ENCODE measurements around the gene CHSY1. TPM values are rescaled to one million over a fixed set of nuclear protein-coding genes. Genes with fewer than 3 reads are reported as not detected.

The CHSY1 gene
- total and polyA plus RNA-seq, 8 donors, result 4.7 to 57.1 (median 22.1) TPM

DNA sequence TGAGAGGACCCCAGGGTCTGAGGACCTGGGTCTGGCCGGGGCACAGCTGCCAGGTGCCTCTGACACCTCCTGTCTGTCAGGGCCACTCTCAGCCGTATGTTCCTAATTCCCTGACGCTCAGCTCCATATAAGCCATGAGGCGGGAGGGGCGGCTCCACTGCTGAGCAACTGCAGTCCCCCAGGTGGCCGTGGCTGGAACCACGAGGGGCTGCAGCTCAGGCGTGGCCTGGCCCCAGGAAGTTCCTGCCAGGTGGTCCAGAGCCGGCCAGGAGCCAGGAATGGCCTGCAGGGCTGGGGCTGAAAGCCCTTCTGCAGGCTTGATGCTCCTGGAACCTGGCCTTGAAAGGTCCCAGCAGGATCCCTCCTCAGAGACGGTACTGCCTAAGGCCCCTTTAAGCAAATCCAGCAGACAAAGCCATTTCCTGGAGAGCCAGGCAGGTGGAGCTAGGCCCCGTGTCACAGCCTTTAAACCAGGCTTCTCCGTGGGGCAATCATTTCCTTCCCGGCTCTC is 118.0 kb downstream of the CHSY1 start:
- Histone ChIP-seq H3K4me3 (no peak overlapping the region), H3K27me3 (no peaks in the 10 kb centered on the region), H3K36me3 (no peaks in the 10 kb centered on the region), H3K9me3 (peaks cover 0 to 5% (median 0%) of the 10 kb centered on the region in 4 donors), H3K4me1 (peaks cover 0 to 13% (median 2%) of the 10 kb centered on the region in 4 donors), H3K27ac (no peak overlapping the region)
- intact Hi-C loops (cut with DNase I; ENCODE audit: low total_unique reads), result no loop called here
- TF ChIP-seq POLR2AphosphoS5 (IDR thresholded peaks at IDR 0.05) (no peak), POLR2A (IDR thresholded peaks at IDR 0.05) (no peak)
- 73 to 87% (median 82%) methylated on average over 10 to 13 of the region's 13 CpGs for WGBS, 5 donors
- DNase-seq, result no peak

DNA sequence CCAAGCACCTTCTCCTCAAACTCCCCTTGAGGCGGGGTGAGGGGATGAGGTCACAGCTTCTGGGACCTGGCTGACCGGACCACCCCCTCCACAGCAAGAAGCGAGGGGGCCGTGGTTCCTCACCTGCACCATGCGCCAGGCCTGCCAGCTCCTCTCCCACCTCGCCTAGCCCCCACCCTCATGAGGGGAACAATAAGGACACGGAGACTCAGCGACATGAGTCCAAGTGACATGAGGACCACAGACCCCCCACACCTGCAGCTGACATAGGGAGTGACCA is 118.7 kb downstream of the CHSY1 start:
- no peak overlapping the region for H3K4me3 ChIP-seq
- H3K36me3 ChIP-seq, result no peaks in the 10 kb centered on the region
- H3K9me3 ChIP-seq, result peaks cover 0 to 5% (median 0%) of the 10 kb centered on the region in 4 donors
- no peaks in the 10 kb centered on the region for H3K27me3 ChIP-seq
- 96 to 100% (median 98%) methylated on average over 5 to 8 of the region's 8 CpGs for WGBS, 5 donors
- no peak for DNase-seq
- no peak overlapping the region for H3K27ac ChIP-seq
- H3K4me1 ChIP-seq, result peaks cover under 1 to 15% (median 4%) of the 10 kb centered on the region in 4 donors
- intact Hi-C loops (cut with DNase I; ENCODE audit: low total_unique reads), result no loop called here
- no peak for TF ChIP-seq EP300 (IDR thresholded peaks at IDR 0.05)
- no peak for TF ChIP-seq POLR2A (IDR thresholded peaks at IDR 0.05)
- TF ChIP-seq, protein P1, sequence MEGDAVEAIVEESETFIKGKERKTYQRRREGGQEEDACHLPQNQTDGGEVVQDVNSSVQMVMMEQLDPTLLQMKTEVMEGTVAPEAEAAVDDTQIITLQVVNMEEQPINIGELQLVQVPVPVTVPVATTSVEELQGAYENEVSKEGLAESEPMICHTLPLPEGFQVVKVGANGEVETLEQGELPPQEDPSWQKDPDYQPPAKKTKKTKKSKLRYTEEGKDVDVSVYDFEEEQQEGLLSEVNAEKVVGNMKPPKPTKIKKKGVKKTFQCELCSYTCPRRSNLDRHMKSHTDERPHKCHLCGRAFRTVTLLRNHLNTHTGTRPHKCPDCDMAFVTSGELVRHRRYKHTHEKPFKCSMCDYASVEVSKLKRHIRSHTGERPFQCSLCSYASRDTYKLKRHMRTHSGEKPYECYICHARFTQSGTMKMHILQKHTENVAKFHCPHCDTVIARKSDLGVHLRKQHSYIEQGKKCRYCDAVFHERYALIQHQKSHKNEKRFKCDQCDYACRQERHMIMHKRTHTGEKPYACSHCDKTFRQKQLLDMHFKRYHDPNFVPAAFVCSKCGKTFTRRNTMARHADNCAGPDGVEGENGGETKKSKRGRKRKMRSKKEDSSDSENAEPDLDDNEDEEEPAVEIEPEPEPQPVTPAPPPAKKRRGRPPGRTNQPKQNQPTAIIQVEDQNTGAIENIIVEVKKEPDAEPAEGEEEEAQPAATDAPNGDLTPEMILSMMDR (IDR thresholded peaks at IDR 0.05), result no peak
- TF ChIP-seq POLR2AphosphoS5 (IDR thresholded peaks at IDR 0.05), result no peak

DNA sequence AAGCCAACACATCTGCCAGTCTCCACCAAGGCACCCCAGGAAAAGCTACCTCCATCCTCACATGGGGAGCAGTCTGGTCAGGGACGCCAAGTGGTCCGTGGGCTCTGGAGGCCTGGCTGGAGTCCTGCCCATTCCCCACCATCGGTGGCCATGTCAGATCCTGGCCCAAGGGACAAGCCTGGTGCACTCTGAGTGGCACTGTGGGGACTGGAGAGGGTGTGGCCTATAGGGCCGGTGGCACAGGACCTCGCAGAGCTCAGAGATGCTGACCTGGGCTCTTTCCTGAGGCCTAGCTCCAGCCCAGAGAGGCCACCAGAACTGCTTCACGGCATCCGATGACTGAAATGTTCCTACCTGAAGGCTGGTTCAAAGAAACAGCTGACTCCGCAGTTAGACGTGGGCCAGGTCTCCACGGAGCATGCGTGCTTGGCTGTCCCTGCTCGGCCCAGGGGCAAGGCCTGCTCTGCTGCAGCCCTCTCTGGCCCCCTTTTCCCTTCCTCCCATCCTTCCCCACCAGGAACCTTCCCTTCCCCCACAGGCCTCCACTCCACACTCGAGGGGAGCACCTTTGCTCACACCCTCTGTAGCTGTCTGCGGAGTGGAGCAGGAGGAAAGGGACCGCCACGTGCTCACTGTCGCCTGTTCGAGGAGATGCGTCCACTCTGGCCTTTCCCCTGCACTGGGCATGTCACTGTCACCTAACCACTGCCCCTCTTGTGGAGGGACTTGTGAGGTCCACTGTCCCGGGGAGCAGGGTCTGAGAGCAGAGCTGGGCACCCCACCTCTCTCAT is 119.3 kb downstream of the CHSY1 start:
- Histone ChIP-seq H3K9me3 (peaks cover 0 to 5% (median 0%) of the 10 kb centered on the region in 4 donors), H3K36me3 (no peaks in the 10 kb centered on the region), H3K4me1 (peaks cover 6 to 15% (median 8%) of the 10 kb centered on the region in 4 donors), H3K4me3 (no peak overlapping the region), H3K27ac (no peak overlapping the region), H3K27me3 (no peaks in the 10 kb centered on the region)
- TF ChIP-seq, protein P1 (IDR thresholded peaks at IDR 0.05), result no peak
- no peak for TF ChIP-seq EP300 (IDR thresholded peaks at IDR 0.05)
- no peak for TF ChIP-seq POLR2AphosphoS5 (IDR thresholded peaks at IDR 0.05)
- TF ChIP-seq POLR2A (IDR thresholded peaks at IDR 0.05), result no peak
- intact Hi-C loops (cut with DNase I; ENCODE audit: low total_unique reads), result no loop called here
- no peak for DNase-seq
- WGBS, 5 donors, result 92 to 97% (median 94%) methylated on average over 15 to 20 of the region's 20 CpGs

DNA sequence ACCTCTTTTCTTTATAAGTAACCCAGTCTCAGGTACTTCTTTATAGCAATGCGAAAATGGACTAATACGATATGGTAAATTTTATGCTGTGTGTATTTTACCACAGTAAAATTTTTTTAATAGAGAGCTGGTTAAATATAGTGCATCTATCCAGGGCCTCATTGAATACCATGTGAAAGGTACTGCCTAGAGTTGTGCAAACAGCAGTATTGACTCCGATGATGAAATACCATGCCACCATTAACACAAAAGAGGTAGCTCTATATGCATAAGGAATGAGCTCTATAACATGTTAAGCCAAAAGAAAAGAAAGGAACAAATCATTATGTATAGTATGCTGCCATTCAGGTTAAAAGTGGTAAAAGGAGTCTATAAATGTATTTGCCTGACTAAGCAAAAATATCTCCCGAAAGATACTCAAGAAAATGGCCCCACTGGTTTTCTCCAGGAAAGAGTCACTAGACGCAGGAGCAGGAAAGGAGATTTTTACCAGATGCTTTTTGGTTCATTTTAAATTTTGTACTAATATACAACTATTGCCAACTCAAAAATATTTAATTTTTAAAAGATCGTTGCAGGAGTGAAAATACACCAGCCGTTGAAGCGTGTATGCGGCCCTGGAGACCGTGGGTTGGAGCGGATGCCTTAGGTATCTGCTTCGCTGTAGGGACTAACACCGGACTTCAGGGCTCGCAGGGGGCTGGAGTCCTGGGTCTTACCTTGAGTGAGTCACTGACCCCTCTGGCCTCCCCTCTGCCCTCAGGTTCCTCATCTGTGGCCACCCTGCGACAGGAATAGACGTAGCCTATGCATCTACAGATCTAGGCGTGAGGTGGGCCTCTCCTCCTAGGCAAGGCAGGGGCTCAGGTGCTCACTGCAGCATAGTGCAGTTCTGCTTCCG is 120.1 kb downstream of the CHSY1 start:
- Histone ChIP-seq H3K4me3 (no peak overlapping the region), H3K4me1 (peaks cover 12 to 17% (median 16%) of the 10 kb centered on the region in 4 donors), H3K36me3 (no peaks in the 10 kb centered on the region), H3K27ac (no peak overlapping the region), H3K9me3 (peaks cover 0 to 5% (median 0%) of the 10 kb centered on the region in 4 donors), H3K27me3 (no peaks in the 10 kb centered on the region)
- intact Hi-C loops (cut with DNase I; ENCODE audit: low total_unique reads), result no loop called here
- WGBS, 5 donors, result 84 to 93% (median 88%) methylated on average over 18 of the region's 18 CpGs
- TF ChIP-seq, protein P1 (IDR thresholded peaks at IDR 0.05), result no peak
- TF ChIP-seq POLR2AphosphoS5 (IDR thresholded peaks at IDR 0.05) (no peak), EP300 (IDR thresholded peaks at IDR 0.05) (no peak), POLR2A (IDR thresholded peaks at IDR 0.05) (no peak)
- no peak for DNase-seq

Data from stomach (tissue), 9 donors.